ENCODE results near the gene FLYWCH2.
A peak's percentile ranks its signal among the peaks of the same experiment; 100 is the strongest.

Gene FLYWCH2

GRCh38 chr16:2854700-2855309, 28.2 kb upstream of the FLYWCH2 start:
- no peak for DNase-seq

GRCh38 chr16:2855536-2855935, 27.5 kb upstream of the FLYWCH2 start:
- DNase-seq, result no peak

DNA sequence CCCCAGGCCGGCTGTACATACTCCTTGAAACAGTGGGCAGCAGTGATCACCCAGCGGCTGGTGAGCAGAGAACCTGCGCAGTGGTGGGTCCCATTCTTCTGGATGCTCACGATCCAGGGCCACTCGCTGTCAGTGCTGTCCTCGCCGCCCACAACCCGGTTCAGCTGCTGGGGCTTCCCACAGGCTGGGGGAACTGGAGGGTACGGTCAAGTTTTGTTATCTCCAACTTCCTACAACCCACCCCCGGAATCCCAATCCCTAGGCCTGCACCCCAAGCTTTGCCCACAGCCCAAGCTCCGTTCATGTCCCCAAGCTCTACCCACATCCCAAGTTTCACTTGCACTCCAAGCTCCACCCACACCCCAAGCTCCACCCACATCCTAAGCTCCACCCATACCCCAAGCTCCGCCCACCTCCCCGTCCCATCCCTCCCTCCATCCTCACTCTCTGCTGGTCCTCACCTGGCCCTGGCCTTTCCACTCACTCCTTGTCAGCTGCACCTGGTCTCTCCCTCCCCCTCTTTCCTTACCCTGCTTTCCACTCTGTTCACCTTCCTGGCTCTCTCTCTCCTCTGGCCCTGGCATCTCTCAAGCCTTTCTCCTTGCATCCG, 26.8 kb upstream of the FLYWCH2 start:
- no peak for DNase-seq

GRCh38 chr16:2856686-2857450, 26.1 kb upstream of the FLYWCH2 start:
- no peak for DNase-seq

DNA sequence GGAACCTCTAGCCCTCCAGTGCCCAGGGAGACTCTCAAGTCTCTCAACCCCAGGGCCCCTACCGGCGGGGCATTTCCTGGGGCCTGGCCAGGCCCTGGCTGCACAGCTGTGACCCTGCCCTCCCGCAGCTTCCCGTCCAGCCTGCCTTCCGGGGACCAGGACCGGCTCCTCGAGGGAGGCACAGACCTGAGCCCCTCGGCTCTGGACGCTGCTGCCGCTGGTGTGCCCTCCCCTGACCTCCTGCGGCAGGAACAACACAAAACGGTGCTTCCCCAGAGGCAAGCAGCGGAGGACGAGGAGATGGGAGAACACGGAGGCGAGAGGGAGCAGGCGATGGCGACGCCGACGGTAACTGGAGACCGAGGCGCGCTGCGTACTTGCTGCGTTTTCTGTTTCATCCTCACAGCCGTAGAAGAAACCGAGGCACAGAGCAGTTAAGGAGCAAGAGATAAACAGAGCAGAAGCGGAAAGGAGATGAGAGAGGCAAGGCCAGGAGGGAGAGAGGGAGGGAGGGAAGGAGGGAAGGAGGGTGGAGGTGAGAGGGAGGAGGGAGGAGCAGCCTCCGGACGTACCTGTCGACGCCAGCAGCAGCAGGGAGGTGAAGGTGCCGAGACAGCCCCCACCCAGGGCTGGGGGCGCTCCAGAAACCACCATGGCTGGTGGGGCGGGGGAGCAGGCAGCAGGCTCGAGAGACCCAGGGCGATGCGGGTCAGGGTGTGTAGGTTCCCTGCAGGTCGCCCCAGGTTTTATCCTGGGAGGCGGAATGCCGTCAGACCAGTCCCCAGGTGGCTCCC, 25.4 kb upstream of the FLYWCH2 start, which contains the start of gene PRSS22:
Gene PRSS22, minus strand, starts transcription at position 720 of the 794 bp plus-strand sequence. Its CDS starts 66 bp downstream, at position 654.
- DNase-seq, result no peak

- DNase-seq, result peak; percentile 73
These were observed 24.6 kb upstream of the FLYWCH2 start for GRCh38 chr16:2858245-2859025.

DNA sequence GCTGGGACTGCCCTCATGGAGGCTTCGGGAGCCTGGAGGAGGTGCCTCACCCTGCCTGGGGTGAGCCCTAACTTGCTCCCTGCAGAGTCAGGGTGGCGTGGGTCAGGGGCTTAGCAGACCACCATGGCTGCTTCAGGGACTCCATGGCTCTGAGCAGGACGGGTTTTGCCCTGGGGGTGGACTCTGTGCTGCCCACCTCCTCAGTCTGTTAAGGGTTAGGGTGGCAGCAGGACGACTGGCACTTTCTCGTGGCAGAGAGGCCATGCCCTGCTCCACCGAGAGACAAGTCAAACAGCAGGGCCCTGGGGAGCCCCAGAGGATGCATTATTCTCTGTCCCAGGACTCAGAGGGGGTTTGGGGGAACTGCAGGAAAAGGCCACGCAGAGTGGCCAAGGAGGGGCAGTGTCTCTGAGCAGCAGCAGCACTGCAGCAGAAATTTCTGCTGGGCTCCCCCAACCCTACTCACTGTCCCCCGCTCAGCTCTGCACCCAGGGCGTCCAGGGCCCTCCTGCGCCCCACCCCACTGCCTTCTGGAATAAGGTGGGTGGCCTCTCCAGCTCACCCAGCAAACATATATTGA, 23.2 kb upstream of the FLYWCH2 start:
- DNase-seq, result no peak

GRCh38 chr16:2860826-2861567, 22.0 kb upstream of the FLYWCH2 start:
- DNase-seq, result no peak

DNA sequence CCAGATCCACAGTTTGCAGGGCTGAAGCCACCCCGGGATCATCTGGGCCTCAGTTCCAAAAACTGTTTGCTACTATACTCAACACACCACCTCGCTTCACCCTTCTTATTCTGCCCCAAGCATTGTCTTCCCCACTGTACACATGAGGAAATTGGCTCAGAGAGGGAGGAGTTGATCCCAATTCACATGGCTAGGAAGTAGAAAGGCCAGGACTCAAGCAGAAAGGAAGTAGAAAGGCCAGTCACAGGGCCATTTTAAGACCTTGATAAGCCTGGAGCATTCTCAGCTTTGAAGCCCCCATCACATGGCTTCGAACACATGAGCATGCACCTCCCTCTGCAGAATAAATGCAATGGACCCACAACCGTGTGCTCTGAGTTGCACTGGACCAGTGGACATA, 17.4 kb upstream of the FLYWCH2 start:
- no peak for DNase-seq

- no peak for DNase-seq
These were observed 16.6 kb upstream of the FLYWCH2 start for GRCh38 chr16:2866431-2866830.

DNA sequence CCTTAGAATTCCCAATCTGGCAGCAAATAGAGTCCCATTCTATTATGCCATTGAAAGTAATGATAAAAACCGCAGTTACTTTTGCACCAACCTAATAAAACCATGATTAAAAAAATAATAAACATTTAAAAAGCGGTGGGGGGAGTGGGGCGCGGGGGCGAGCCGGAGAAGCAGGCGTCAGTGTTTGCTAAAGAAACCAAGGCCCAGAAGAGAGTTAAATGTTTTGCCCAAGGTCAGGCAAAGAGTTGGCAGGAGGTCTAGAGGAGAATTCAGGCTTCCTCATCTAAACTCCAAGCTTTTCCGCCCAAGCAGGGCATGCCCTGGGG, 15.4 kb upstream of the FLYWCH2 start:
- no peak for DNase-seq

DNA sequence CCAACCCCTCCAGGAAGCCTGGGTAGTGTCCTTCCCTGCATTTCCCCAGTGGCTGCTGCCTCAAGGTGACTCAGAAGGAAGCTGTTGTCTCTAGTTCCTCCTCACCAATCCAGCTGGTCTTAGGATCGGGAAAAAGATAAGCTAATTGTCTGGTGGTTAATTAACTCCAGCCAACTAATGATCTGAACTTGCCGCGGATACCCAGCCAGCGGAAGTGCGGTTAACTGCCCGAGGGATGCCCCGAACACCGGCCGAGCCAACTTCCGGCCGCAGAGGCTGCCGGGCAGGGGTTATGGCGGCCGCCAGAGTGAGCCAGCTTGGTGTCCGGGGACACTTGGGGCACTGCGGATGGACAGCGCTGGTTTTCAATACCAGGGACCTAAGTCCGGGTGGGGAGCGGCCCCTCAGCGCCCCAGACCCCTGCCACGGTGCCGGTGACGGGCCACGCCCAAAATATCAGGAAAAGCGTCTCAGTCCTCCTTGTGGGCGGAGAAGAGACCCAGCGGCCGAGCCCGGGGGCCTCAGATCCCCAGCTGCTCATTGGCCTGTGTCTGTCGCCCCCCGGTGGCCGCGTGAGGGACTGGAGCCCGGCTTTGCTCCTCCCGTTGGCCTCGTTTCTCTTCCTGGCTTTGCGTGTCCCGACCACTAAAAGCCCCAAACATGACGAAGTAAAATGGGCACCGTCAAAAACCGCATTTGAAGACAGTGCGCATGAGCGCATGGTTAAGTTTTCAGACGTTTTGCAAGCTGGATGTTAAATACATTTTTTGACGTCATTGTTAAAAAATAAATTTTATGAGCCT, 14.8 kb upstream of the FLYWCH2 start:
- DNase-seq, result peak; percentile 56

- no peak for DNase-seq
These were observed 11.1 kb upstream of the FLYWCH2 start for GRCh38 chr16:2871926-2872325.

GRCh38 chr16:2874032-2874911, 8.7 kb upstream of the FLYWCH2 start:
- DNase-seq, result no peak

DNA sequence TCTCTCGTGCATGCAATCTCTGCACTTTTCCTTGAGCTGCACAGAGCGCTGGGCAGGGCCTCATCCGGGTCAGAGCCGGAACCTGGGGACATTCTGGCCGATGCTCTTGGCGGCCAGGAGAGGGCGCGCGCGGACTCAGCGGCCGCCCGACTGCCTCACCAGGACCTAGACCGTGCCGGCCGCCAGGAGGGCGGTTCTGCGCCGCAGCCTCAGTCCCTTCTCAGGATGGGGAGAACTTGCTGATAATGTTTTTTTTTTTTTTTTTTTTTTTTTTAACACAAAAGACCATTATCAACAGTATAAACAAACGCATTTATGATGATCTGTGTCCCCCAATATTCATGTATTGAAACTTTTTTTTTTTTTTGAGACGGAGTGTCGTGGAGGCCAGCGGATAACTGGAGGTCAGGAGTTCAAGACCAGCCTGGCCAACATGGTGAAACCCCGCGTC, 8.1 kb upstream of the FLYWCH2 start:
- peak; percentile 17 for DNase-seq

DNA sequence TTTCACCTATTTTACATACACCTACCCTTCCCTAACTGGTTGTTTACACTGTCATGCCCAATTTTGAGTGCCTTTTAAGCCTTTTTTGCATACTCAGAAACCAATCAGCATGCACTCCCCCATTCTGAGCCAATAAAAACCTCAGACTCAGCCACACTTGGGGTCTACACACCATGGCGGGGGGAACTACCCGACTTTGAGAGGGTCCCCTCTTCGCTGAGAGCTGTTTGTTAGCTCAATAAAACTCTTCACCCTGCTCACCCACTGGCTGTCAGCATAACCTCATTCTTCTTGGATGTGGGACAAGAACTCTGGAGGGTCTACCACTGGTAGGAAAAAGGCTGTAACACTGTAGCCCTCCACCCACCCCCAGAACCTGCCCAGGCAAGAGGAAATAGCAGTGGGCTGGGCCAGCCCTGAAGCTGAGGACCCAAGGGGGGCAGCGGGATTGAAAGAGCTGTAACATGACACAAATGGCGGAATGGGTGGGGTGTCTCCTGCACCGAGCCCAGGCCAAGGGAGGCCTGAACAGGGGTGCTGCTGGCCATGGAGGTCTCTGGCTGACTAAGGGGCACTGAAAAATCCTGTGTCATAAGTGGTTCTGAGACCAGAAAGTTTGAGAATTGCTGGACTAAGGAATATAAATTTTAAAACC, 3.0 kb upstream of the FLYWCH2 start:
- DNase-seq, result no peak

DNA sequence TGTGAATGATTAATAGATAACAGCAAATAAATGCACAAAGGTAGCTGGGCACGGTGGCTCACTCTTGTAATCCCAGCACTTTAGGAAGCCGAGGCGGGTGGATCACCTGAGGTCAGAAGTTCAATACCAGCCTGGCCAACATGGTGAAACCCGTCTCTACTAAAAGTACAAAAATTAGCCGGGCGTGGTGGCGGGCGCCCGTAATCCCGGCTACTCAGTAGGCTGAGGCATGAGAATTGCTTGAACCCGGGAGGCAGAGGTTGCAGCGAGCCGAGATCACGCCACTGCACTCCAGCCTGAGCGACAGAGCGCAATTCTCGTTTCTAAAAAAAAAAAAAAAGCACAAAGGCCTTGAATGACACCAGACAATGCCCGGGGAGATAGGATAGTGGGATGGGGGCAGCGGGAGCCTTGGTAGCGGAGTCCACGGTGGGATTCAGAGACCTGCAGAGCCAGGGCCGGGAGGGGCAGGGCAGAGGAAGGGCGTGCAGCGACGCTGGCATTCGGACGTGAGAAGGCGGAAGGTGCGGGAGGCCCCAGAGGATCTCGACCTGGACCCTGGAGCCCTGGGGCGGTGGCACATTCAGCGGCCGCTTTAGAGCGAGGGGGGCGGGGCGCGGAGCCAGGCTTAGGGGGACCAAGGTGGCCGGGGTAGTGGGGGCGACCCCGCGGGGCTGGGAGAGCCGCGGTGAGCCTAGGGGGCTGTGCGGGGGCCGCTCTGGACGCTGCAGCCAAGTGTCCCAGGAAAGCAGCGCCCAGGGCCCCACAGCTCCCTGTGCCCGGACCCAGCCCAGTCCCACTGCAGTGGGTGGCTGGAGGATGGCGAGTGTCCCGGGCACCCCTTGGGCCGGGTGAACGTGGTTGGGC, 999 bp upstream of the FLYWCH2 start:
- DNase-seq, result no peak

- DNase-seq, result no peak
These were observed 468 bp downstream of the FLYWCH2 start for GRCh38 chr16:2883458-2883908.

Measured in DMS79 (cell line).